T-helper 2 cell (primary cell): ENCODE measurements around the gene FOXN1.

Experiments used
- DNase-seq, 5 experiments: peaks; one replicate each; pipeline versions ENCODE4 v3.0.0 to v3.0.0-alpha.2; 2012 to 2022

The FOXN1 gene

GRCh38 chr17:28478712-28479615 is 27.2 kb upstream of the FOXN1 start:
- no peak for DNase-seq

- no peak for DNase-seq
These were observed 25.9 kb upstream of the FOXN1 start for GRCh38 chr17:28480278-28480677.

GRCh38 chr17:28480799-28481571 is 25.2 kb upstream of the FOXN1 start:
- DNase-seq: no peak

GRCh38 chr17:28482551-28483199 is 23.5 kb upstream of the FOXN1 start:
- no peak for DNase-seq

GRCh38 chr17:28484296-28484695 is 21.9 kb upstream of the FOXN1 start:
- peak in 1 of 5 experiments; percentile 86 for DNase-seq

GRCh38 chr17:28485049-28485448 is 21.1 kb upstream of the FOXN1 start:
- DNase-seq: no peak

GRCh38 chr17:28487881-28488532 is 18.1 kb upstream of the FOXN1 start:
- no peak for DNase-seq

- no peak for DNase-seq
These were observed 17.4 kb upstream of the FOXN1 start for GRCh38 chr17:28488533-28489276.

GRCh38 chr17:28491286-28491685 is 14.9 kb upstream of the FOXN1 start:
- no peak for DNase-seq

- DNase-seq: no peak
These were observed 14.3 kb upstream of the FOXN1 start for GRCh38 chr17:28491860-28492259.

GRCh38 chr17:28492352-28493310 is 13.5 kb upstream of the FOXN1 start:
- no peak for DNase-seq

- DNase-seq: no peak
These were observed 12.7 kb upstream of the FOXN1 start for GRCh38 chr17:28493460-28493859.

- DNase-seq: peak; percentile 37 to 70 (median 67)
These were observed 11.5 kb upstream of the FOXN1 start for GRCh38 chr17:28494445-28495188.

GRCh38 chr17:28495635-28496034 is 10.5 kb upstream of the FOXN1 start:
- no peak for DNase-seq

- DNase-seq: no peak
These were observed 8.2 kb upstream of the FOXN1 start for GRCh38 chr17:28497931-28498330.

GRCh38 chr17:28498652-28499363 is 7.3 kb upstream of the FOXN1 start:
- DNase-seq: no peak

GRCh38 chr17:28499364-28499664 is 6.8 kb upstream of the FOXN1 start:
- DNase-seq: no peak

- no peak for DNase-seq
These were observed 6.3 kb upstream of the FOXN1 start for GRCh38 chr17:28499684-28500357.
